DOHH2 (cell line): Measurements from ENCODE around the gene TMEM187.

Experiments
- H3F3A ChIP-seq: fragments of 200-600 bp; sonication (generic), shearing (Covaris generic); 2 replicates; pipeline ENCODE4 v1.6.0; 2016; ENCODE audit warnings: antibody characterized with exemption, mild to moderate bottlenecking; ENCODE audit not compliant: control insufficient read depth, insufficient read depth
- H3K27ac ChIP-seq: fragments of 200-600 bp; sonication (generic); 2 replicates; pipeline ENCODE4 v1.5.1; 2014; ENCODE audit warnings: low read depth, mild to moderate bottlenecking, low read length, moderate library complexity
- H3K27me3 ChIP-seq: fragments of 200-600 bp; sonication (generic); 2 replicates; pipeline ENCODE4 v1.6.1; 2014; ENCODE audit warnings: mild to moderate bottlenecking, low read length, mixed read lengths; ENCODE audit not compliant: control insufficient read depth
- H3K36me3 ChIP-seq: fragments of 200-600 bp; sonication (generic); 2 replicates; pipeline ENCODE4 v1.6.1; 2014; ENCODE audit warnings: mild to moderate bottlenecking, low read length, moderate library complexity, mixed read lengths; ENCODE audit not compliant: control insufficient read depth
- H3K4me1 ChIP-seq: fragments of 200-600 bp; sonication (generic); 2 replicates; pipeline ENCODE4 v1.6.1; 2014; ENCODE audit warnings: mild to moderate bottlenecking, low read length, mixed read lengths; ENCODE audit not compliant: control insufficient read depth
- H3K4me2 ChIP-seq: fragments of 200-600 bp; sonication (generic); 2 replicates; pipeline ENCODE4 v1.6.0; 2014; ENCODE audit warnings: mild to moderate bottlenecking, low read length, moderate library complexity
- H3K4me3 ChIP-seq: fragments of 200-600 bp; sonication (generic); 2 replicates; pipeline ENCODE4 v1.5.1; 2014; ENCODE audit warnings: mild to moderate bottlenecking, low read length, mixed read lengths
- H3K79me2 ChIP-seq: fragments of 200-600 bp; sonication (generic); 2 replicates; pipeline ENCODE4 v1.6.1; 2014; ENCODE audit warnings: mild to moderate bottlenecking, low read length, mixed read lengths; ENCODE audit not compliant: control insufficient read depth
- H3K9me2 ChIP-seq: fragments of 200-600 bp; sonication (generic); replicated peaks from 2 replicates; pipeline ENCODE4 v1.6.1; 2014; ENCODE audit warnings: mild to moderate bottlenecking, low read length, mixed read lengths; ENCODE audit not compliant: control insufficient read depth
- H3K9me3 ChIP-seq: fragments of 200-600 bp; sonication (generic); 2 replicates; pipeline ENCODE4 v1.6.1; 2014; ENCODE audit warnings: antibody characterized with exemption, low read length, mixed read lengths; ENCODE audit not compliant: control insufficient read depth, insufficient read depth
- H4K20me1 ChIP-seq: fragments of 200-600 bp; sonication (generic); 2 replicates; pipeline ENCODE4 v1.6.0; 2014; ENCODE audit warnings: low read depth, mild to moderate bottlenecking, antibody characterized with exemption, low read length, moderate library complexity; ENCODE audit not compliant: control insufficient read depth, insufficient read depth
- EZH2phosphoT487 ChIP-seq: fragments of 200-600 bp; sonication (generic); IDR thresholded peaks from 2 replicates; pipeline ENCODE4 v1.6.1; 2017; ENCODE audit warnings: borderline replicate concordance, mild to moderate bottlenecking, antibody characterized with exemption, low read length, moderate library complexity, mixed read lengths
- TF ChIP-seq, protein P1 (sequence below): fragments of 200-600 bp; sonication (generic); IDR thresholded peaks from one replicate; pipeline ENCODE4 v1.5.1; 2014; ENCODE audit warnings: antibody characterized with exemption, mild to moderate bottlenecking, low read depth, low read length; ENCODE audit not compliant: poor library complexity, severe bottlenecking

TMEM187 gene

DNA sequence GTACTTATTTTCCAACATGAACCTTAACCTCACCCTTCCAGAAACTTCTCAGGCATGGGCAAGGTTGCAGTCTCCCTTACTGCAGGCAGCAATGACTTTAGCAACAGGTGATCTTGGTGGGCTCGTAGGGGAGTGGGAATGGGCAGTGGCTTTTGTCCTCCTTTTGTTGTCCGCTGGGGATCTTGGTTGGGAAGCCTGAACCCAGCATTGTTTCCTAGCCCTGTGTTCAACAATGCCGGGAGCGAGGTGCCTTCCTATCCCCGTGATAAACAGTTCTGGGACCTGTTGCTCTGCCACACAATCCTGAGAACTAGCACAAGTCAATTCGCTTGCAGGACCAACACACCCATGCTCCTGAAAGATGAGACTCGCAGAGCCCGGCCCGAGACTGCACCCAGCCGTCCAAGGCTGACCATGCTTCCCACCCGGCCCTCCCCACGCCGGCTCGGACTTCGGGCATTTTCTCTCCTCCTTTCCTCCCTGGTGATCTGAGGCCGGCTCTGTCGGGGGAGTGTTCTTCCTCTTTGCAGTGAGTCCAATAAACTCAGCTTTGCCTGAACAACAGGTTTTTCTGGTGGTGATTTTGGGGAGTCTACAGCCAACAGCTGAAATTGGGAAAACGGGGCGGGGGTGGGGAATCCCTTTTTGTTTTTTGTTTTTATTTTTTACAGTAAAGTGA is 26.9 kb downstream of the TMEM187 start:
- no peaks in the 10 kb centered on the region for H3K36me3 ChIP-seq
- H3K4me3 ChIP-seq = no peak overlapping the region
- H3K27me3 ChIP-seq = no peaks in the 10 kb centered on the region
- no peaks in the 10 kb centered on the region for H3K9me2 ChIP-seq
- H3K79me2 ChIP-seq = no peaks in the 10 kb centered on the region
- no peak overlapping the region for H3K4me2 ChIP-seq
- peaks cover 15% of the 10 kb centered on the region for H3K4me1 ChIP-seq
- TF ChIP-seq EZH2phosphoT487 = no peak
- TF ChIP-seq, protein P1, sequence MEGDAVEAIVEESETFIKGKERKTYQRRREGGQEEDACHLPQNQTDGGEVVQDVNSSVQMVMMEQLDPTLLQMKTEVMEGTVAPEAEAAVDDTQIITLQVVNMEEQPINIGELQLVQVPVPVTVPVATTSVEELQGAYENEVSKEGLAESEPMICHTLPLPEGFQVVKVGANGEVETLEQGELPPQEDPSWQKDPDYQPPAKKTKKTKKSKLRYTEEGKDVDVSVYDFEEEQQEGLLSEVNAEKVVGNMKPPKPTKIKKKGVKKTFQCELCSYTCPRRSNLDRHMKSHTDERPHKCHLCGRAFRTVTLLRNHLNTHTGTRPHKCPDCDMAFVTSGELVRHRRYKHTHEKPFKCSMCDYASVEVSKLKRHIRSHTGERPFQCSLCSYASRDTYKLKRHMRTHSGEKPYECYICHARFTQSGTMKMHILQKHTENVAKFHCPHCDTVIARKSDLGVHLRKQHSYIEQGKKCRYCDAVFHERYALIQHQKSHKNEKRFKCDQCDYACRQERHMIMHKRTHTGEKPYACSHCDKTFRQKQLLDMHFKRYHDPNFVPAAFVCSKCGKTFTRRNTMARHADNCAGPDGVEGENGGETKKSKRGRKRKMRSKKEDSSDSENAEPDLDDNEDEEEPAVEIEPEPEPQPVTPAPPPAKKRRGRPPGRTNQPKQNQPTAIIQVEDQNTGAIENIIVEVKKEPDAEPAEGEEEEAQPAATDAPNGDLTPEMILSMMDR = no peak
- no peaks in the 10 kb centered on the region for H3K9me3 ChIP-seq
- no peaks in the 10 kb centered on the region for H4K20me1 ChIP-seq
- H3K27ac ChIP-seq = no peak overlapping the region
- H3F3A ChIP-seq = no peaks in the 10 kb centered on the region

DNA sequence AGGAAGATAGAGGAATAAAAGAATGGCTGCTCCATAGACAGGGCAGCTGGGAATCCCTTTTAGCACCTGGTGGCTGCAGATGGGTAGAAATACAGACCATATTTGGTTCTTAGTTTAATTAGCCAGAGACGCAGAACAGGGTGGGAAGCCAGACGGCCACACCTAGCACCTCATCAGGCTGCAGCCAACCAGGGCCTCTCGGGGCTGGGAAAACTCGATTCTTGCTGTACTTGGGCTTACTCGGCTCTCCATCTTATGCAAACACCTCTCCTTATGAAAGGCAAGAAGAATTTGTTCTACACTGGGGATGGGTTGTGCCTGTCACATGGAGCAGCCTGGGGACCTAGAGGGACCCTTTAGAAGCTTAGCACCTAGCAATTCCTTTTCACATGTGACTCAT is 27.5 kb downstream of the TMEM187 start:
- Histone ChIP-seq H3K4me3 (no peak overlapping the region), H3K79me2 (no peaks in the 10 kb centered on the region), H3K9me3 (no peaks in the 10 kb centered on the region), H3K27me3 (no peaks in the 10 kb centered on the region), H3K36me3 (no peaks in the 10 kb centered on the region), H3K4me2 (no peak overlapping the region), H3F3A (no peaks in the 10 kb centered on the region), H3K27ac (no peak overlapping the region), H3K9me2 (no peaks in the 10 kb centered on the region), H3K4me1 (peaks cover 15% of the 10 kb centered on the region), H4K20me1 (no peaks in the 10 kb centered on the region)
- no peak for TF ChIP-seq EZH2phosphoT487
- TF ChIP-seq, protein P1 = no peak

DNA sequence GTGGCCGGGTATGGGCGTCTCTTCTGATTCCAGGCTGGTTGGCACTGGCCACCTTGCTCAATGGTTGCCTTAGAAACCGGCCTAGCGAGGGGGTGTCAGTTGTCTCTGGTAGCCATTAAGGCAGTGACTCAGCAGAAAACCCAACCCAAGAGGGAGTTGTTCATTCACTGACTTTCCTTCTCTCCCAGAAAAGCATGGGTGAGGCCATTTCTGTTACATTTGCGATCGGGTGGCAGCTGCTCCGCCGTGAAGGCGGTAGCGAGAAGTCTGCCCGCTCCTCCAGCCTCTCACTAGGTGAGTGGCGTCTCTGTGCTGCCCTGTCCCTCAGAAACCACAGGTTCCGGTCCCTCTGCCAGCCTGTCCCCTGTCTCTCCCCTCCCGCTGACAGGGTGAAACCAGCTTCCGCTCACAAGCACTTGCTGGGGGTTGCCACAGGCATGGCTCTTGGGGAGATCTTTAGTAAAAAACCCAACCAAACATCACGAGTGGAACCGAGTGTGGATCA is 29.7 kb downstream of the TMEM187 start:
- no peak overlapping the region for H3K4me3 ChIP-seq
- TF ChIP-seq EZH2phosphoT487 = no peak
- TF ChIP-seq, protein P1 = no peak
- no peaks in the 10 kb centered on the region for H4K20me1 ChIP-seq
- no peaks in the 10 kb centered on the region for H3K9me2 ChIP-seq
- peaks cover 15% of the 10 kb centered on the region for H3K4me1 ChIP-seq
- no peaks in the 10 kb centered on the region for H3K79me2 ChIP-seq
- no peak overlapping the region for H3K4me2 ChIP-seq
- H3K9me3 ChIP-seq = no peaks in the 10 kb centered on the region
- H3K27me3 ChIP-seq = no peaks in the 10 kb centered on the region
- H3F3A ChIP-seq = no peaks in the 10 kb centered on the region
- peaks cover 2% of the 10 kb centered on the region; the same call in 1 of the 2 replicates for H3K36me3 ChIP-seq
- no peak overlapping the region for H3K27ac ChIP-seq
